HG02798 (cell line): Measurements from ENCODE around the gene ATP8A2.
"Not testable (repeated sequence)": the region's sequence is repeated elsewhere in the genome, so short reads cannot be mapped to it uniquely, and the experiment has no call there.

Experiments used
- ATAC-seq: cut with Tn5 transposase; IDR thresholded peaks from one replicate; pipeline ENCODE4 v1.9.1; 2021; ENCODE audit warnings: mild to moderate bottlenecking; ENCODE audit not compliant: unreplicated experiment, poor library complexity

The ATP8A2 gene

DNA sequence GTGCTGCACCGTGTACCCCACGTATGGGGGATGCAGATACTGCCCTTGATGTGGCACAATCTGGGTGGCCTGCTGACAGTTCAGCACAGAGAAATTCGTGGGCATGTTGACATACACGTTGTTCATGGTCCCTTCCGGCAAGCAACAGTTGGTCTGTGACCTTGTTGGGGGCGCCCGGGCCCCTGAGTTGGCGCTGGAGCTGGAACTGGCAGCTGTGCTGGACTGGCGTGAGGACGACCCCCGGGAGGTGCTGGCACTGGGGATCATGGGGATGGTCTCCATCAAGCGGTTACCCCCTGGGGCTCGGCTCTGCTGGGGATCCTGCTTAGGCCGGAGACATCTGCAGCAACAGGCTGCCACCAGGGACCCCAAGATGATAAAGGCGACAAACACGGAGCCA is 674.9 kb downstream of the ATP8A2 start:
- no peak for ATAC-seq

GRCh38 chr13:26047040-26047439 is 675.3 kb downstream of the ATP8A2 start:
- no peak for ATAC-seq

DNA sequence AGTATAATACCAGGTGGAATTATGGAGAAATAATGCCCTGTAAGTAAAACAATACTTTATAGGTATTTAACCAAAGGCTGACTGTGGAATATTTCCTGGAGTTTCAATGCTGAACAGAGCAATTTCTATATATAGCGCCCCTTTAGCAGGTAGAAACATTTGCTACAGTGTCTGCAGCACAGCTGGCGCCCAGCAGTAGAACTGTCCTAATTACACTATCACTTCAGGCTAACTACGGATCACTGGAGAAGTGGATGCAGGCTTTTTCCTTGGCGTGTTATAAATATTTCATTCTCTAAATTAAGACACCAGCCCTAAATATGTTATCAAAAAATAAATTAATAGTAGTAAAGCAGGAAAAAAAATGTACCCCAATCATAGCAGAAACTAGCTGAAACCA is 677.0 kb downstream of the ATP8A2 start:
- ATAC-seq, result no peak

GRCh38 chr13:26050568-26051230 is 678.9 kb downstream of the ATP8A2 start:
- ATAC-seq, result no peak

GRCh38 chr13:26051231-26051656 is 679.5 kb downstream of the ATP8A2 start:
- ATAC-seq, result no peak

- no peak for ATAC-seq
Measured at GRCh38 chr13:26051657-26052311, 680.0 kb downstream of the ATP8A2 start, which contains the start of gene SHISA2. Gene SHISA2, minus strand, starts transcription at chr13:26052016. Its CDS starts 1,041 bp downstream, at chr13:26050975.

DNA sequence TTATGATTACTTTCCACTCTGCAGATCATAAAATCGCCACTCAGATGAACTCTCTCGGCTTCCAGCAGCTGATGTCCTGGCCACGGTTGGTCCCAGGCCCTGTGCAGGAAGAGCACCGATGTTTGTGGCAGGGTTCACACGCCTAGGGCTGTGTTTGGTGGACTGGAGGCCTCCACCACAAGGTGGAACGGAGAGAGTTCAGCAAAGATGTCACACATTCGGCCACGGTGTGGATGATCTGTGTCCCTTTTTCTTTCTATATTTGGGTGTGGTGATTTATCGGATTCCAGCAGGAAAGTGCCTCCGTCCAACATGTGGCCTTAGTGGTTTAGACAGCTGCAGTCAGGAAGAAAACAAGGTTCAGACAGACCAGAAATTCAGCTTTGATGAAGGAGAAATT is 680.6 kb downstream of the ATP8A2 start:
- no peak for ATAC-seq

GRCh38 chr13:26053418-26053980 is 681.7 kb downstream of the ATP8A2 start:
- no peak for ATAC-seq

DNA sequence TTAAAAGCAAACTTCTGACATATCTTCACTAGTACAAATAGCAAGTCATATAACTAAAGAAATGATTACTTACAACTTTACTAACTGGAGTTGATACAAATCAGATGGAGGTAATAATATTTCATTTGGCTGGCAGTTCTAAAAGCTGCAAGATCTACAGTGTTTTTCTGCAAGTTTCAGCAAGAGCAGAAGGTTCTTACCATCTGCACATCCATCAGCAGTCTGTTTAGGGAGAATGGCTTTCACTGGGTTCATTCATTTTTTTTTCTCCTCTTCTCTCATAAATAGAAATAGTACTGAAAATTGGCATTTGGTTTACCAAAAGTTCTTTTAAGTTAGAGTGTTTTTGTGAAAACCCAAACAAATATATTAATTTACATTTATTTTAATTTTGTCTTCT is 683.1 kb downstream of the ATP8A2 start:
- ATAC-seq, result no peak

DNA sequence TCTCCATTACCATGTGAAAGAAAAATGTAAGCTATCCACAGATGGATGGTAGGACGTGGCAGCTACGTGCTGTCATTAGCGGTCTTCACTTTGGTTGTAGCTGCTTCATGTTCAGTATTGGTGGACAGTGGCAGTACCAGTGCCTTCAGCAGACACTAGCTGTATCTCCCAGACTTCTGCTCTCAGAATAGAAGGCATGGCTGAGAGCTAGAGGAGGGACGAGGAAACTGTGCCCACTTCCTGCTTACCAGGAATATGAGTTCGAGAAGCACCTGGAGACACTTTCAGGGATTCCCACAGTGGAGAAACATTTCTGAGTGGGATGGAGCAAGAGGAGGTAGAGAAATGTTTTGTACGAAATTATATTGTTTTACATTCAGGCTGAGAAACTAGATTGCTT is 686.9 kb downstream of the ATP8A2 start:
- ATAC-seq, result no peak

- no peak for ATAC-seq
Measured at GRCh38 chr13:26060357-26060756, 688.6 kb downstream of the ATP8A2 start.

DNA sequence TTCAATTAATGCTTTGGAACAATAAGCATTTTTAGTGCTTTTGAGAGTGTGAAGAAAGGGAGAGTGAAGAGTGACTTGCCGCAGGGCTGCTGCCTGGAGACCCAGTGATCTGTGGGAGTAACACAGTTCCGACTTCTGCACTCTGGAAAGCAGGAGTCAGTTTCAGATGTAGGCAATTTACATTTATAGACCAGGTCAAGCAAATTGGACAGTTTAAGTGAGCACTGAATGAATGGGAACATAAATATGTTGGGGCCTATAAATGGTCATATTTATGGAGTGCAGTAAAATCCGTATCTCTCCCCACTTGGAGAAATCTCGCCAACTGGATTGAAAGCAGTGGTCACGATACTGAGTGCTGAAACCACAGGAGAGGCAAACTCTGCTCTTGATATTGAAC is 689.5 kb downstream of the ATP8A2 start:
- ATAC-seq, result no peak

DNA sequence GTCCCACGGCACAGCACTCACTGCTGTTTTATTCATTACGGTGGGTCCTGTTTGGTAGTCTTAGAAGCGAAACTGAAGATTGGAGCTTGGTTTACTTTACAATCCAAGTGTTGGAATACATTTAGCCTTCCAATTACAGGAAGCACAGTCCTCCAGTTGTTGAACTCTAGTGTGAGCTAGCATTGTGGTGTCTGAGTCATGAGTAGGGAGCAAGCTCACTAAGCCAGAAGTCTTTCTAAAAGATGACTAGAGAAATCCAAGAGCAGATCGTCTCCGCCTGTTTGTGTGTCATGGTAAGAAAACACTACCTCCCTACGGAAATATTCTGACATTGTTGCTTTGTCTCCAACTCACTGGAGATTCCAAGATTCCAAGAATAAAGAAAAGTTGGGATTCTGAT is 690.2 kb downstream of the ATP8A2 start:
- ATAC-seq, result no peak

GRCh38 chr13:26062853-26063444 is 691.2 kb downstream of the ATP8A2 start:
- ATAC-seq, result no peak

- not testable (repeated sequence) for ATAC-seq
Measured at GRCh38 chr13:26066492-26066891, 694.7 kb downstream of the ATP8A2 start.

DNA sequence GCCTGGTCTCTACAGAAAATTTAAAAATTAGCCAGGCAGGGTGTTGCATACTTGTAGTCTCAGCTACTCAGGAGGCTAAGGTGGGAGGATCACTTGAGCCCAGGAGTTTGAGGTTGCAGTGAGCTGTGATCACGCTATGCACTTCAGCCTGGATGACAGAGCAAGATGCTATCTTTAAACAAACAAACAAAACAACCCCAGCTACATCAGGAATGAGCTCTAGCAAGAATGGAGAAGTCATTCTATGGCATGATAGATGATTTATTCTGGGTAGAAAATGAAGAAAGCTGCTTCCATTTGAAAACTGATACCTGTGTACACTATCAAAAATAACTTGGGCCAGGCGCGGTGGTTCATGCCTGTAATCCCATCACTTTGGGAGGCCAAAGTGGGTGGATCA is 695.8 kb downstream of the ATP8A2 start:
- ATAC-seq, result no peak

GRCh38 chr13:26068372-26068771 is 696.6 kb downstream of the ATP8A2 start:
- not testable (repeated sequence) for ATAC-seq

DNA sequence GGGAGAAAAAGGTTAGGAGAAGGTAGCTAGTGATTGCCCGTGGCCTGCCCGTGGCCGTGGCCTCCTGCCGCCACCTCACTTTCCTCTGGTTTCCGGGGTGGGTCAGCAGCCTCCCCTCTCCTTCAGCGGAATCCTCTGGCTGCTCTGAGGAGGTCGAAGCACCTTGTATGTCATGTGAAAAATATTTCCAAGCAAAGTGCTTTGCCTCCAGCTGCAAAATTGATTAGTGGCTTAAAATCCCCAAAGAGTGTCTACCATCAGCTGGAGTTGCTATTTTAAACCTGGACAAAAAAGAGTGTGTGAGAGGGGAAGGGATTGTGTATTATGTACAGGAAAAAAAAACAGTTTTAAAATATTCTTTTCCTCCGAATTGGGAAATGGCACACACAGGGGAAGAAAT is 697.9 kb downstream of the ATP8A2 start:
- not testable (repeated sequence) for ATAC-seq

GRCh38 chr13:26071691-26072090 is 699.9 kb downstream of the ATP8A2 start:
- no peak for ATAC-seq

DNA sequence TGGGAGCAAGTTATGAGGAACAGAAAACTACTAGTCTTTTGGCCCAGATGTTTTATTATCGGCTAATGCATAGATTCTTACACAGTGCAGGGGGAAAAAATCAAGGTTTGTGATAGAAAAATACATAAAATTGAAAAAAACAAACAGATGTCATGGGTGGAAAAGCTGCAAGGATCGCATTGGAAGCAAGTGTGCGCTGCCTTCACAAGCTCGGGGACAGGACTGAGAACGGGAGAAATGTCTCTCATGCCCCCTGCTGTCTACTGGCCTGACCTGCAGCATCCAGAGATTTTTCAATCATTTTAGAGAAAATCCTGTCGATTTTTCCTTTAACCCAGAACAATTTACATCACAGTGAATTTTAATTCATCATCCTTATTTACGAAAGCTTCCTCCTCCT is 700.6 kb downstream of the ATP8A2 start:
- peak; percentile 55 for ATAC-seq

GRCh38 chr13:26074706-26075105 is 702.9 kb downstream of the ATP8A2 start:
- no peak for ATAC-seq
